ENCODE measurements around the gene EMX2. TPM values are rescaled to one million over a fixed set of nuclear protein-coding genes. Genes with fewer than 3 reads are reported as not detected.

EMX2 gene
- polyA plus RNA-seq, 3 donors = 0.03 to 1.1 (median 0.79) TPM

GRCh38 chr10:117552156-117552631 is 9.6 kb downstream of the EMX2 start:
- H3K27ac ChIP-seq (ENCODE audit: low read depth, low read length) = no peak overlapping the region
- 3 to 4% (median 4%) methylated on average over 39 of the region's 39 CpGs for WGBS, 3 donors

DNA sequence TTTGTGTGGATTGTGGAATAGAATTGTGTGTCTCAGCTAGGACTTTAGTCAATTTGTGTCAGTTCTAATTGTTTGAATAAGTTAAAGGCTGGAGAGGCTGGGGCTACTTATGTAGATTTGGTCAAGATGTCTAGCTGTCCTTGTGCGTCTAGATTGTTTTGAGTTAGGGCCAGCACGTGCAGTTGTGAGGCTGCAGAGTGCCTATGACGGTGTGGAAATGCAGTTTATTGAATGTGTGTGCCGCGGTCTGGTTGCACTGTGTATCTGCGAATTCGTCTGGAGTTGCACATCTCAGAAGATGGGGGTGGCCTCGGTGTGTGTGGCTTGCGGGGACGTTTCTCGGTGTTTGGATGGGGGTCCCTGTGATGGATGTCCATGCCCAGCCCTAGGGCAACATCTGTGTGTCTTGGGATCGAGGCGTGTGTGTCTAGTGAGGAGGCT is 10.2 kb downstream of the EMX2 start:
- H3K27ac ChIP-seq (ENCODE audit: low read depth, low read length) = no peak overlapping the region
- 9 to 19% (median 14%) methylated on average over 13 of the region's 13 CpGs for WGBS, 3 donors

- H3K27ac ChIP-seq (ENCODE audit: low read depth, low read length) = no peak overlapping the region
- WGBS, 3 donors = 1 to 5% (median 2%) methylated on average over 63 to 65 of the region's 65 CpGs
Measured at GRCh38 chr10:117553142-117553814, 10.7 kb downstream of the EMX2 start.

- no peak overlapping the region for H3K27ac ChIP-seq (ENCODE audit: low read depth, low read length)
- WGBS, 3 donors = 5 to 23% (median 13%) methylated on average over 19 of the region's 19 CpGs
Measured at GRCh38 chr10:117553815-117554172, 11.2 kb downstream of the EMX2 start.

DNA sequence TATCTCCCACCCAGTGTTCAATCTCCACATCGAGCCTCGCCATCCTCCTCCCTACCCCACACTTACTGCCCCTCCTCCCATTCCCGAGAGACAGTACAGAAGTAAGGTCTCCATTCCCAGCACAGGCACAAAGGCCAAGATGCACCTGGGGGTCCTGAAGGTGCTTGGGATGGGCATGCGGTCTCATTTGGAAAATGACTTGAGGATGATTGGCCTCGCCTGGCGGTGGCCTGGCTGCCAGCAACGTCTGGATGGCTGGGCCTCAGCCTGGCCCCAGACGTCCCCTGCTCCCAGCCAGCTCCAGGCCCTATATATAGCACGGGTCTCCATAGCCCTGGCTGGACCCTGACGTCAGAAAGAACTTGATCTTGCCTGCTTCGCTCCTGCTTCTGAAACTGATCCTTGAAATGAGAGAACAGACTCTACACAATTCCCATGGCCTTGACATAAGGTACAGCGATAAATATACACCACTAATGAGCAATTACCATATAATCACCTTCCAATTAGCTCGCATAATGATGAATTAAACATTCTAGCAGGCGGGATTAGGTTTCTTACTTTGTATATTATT is 11.8 kb downstream of the EMX2 start:
- 30 to 49% (median 37%) methylated on average over 14 of the region's 14 CpGs for WGBS, 3 donors
- no peak overlapping the region for H3K27ac ChIP-seq (ENCODE audit: low read depth, low read length)

DNA sequence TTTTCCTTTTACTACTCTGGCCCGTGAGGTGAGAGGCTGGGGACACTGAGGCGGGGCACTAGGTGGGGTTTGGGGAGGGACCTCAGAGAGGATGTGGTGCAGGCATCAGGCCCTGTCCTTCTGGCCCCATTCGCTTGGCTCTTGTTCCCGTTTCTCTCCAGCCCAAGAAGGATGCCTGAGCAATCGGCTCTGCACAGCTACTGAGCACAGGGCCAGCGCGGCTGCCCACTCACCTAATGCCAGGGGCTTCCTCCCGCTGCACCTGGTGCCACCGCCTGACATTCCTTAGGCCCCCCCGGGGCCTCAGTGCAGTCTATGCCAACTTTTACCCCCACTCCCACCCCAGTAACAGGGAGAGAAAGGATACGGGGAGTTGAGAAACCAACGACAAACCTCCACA is 12.5 kb downstream of the EMX2 start:
- H3K27ac ChIP-seq (ENCODE audit: low read depth, low read length) = no peak overlapping the region
- WGBS, 3 donors = 55 to 61% (median 59%) methylated on average over 12 of the region's 12 CpGs

DNA sequence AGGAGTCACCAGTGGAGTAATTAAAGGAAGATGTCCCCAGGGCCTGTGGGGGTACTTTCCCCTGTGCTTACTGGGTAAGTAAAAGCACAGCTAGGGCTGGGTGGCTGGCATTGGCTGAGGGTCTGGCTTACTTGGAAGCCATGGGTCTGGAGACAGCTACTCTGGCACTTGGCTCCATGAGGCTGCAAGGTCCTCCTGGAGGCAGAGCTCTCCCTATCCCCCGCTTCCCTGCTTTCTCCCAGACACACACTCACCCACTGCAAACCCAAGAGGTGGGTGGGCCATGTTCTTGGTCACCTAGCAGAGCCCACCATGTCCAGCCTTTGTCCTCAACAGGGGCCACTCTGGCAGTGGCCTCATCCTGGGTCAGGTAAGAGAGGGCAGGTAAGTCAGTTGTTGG is 13.3 kb downstream of the EMX2 start:
- 85 to 100% (median 93%) methylated on average over 1 of the region's 1 CpG for WGBS, 3 donors
- H3K27ac ChIP-seq (ENCODE audit: low read depth, low read length) = no peak overlapping the region

DNA sequence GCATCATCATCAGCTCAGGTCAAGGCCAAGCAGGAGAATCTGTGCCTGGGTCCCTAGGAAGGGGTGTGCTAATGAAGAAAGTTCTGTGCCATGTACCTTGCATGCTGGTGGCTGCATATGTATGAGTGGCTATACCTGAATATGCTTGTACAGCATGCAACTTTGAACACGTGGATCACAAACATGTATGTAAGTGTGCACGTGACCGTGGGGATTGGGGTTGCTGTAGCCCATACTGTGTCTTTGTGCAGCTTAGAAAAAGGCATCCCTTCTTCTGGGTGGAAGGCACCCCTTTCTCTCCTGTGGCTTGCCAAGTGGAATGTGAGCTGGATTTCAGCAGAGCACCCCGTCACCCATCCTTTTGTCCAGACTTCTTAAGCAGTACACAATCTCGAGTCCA is 13.8 kb downstream of the EMX2 start:
- no peak overlapping the region for H3K27ac ChIP-seq (ENCODE audit: low read depth, low read length)
- WGBS, 3 donors = 75 to 93% (median 83%) methylated on average over 5 of the region's 5 CpGs

- 71 to 80% (median 78%) methylated on average over 4 of the region's 4 CpGs for WGBS, 3 donors
- H3K27ac ChIP-seq (ENCODE audit: low read depth, low read length) = no peak overlapping the region
Measured at GRCh38 chr10:117559712-117560111, 17.2 kb downstream of the EMX2 start.

- 68 to 83% (median 72%) methylated on average over 2 of the region's 2 CpGs for WGBS, 3 donors
- no peak overlapping the region for H3K27ac ChIP-seq (ENCODE audit: low read depth, low read length)
Measured at GRCh38 chr10:117560942-117561341, 18.4 kb downstream of the EMX2 start.

DNA sequence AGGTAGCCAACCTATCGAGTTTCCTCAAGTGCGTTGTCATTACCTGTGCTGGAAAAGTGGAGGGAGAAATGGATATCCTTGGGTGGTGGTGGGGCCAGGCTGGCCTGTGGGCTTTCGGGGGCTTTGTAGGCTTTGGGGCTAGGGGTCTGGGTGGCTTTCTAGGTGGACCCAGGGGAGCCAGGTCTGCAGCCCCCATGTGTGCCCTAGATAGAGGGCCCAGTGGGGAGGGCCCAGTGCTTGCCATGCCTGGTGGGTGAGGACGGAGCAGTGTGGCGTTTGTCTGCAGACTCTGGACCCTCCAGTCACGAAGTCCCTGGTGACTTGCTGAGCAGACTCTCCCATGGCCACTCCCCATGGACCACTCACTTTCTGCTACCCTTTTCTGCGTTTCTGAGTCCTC is 19.7 kb downstream of the EMX2 start:
- no peak overlapping the region for H3K27ac ChIP-seq (ENCODE audit: low read depth, low read length)
- 79 to 91% (median 84%) methylated on average over 7 of the region's 7 CpGs for WGBS, 3 donors

DNA sequence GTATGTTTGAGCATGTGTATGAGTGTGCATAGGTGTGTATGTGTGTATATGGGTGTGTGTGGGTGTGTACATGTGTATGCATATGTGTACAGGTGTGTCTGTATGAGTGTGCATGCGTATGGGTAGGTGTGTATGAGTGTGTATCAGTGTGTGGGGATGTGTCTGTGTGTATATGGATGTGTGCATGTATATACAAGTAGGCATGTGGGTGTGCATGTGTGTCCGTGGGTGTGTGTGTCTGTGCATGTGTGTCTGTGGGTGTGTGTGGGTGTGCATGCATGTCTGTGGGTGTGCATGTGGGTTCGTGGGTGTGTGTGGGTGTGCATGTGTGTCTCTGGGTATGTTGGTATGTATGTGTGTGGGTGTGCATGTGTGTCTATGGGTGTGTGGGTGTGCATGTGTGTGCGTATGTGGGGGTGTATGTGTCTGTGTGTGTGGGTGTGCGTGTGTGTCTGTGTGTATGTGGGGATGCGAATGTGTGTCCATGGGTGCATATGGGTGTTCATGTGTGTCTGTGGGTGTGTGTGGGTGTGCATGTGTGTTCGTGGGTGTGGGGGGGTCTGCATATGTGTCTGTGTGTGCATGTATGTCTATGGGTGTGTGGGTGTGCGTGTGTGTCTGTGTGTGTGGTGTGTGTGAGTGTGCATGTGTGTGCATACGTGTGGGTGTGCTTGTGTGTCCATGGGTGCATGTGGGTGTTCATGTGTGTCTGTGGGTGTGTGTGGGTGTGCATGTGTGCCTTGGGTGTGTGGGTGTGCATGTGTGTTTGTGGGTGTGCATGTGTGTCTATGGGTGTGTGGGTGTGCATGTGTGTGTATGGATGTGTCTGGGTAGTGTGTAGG is 20.6 kb downstream of the EMX2 start:
- no peak overlapping the region for H3K27ac ChIP-seq (ENCODE audit: low read depth, low read length)
- 70 to 81% (median 75%) methylated on average over 9 of the region's 9 CpGs for WGBS, 3 donors

- H3K27ac ChIP-seq (ENCODE audit: low read depth, low read length) = no peak overlapping the region
- 79 to 83% (median 79%) methylated on average over 10 of the region's 10 CpGs for WGBS, 3 donors
Measured at GRCh38 chr10:117563780-117564179, 21.2 kb downstream of the EMX2 start.

DNA sequence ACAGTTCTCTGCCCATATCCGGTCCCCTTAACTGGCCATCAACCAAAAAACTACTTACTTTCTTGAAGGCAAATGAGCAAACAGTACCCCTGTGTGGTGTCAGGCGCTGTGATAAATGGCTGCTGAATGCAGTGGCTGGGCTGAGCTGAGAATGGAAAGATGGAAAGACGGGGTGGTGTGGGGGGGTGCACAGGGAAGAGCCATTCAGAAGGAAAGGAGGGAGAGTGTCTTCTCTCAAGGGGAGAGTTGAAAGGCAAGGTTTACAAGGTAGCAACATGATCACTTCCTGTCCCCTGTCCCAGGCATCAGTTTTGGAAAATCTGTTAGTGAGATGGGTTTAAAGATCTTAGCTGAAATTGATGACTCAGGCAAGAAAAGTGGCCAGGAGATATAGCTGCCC is 22.5 kb downstream of the EMX2 start:
- H3K27ac ChIP-seq (ENCODE audit: low read depth, low read length) = no peak overlapping the region
- 30 to 63% (median 51%) methylated on average over 3 of the region's 3 CpGs for WGBS, 3 donors

GRCh38 chr10:117568334-117568733 is 25.8 kb downstream of the EMX2 start:
- no peak overlapping the region for H3K27ac ChIP-seq (ENCODE audit: low read depth, low read length)
- 63 to 80% (median 68%) methylated on average over 7 of the region's 7 CpGs for WGBS, 3 donors

GRCh38 chr10:117569610-117570390 is 27.3 kb downstream of the EMX2 start:
- no peak overlapping the region for H3K27ac ChIP-seq (ENCODE audit: low read depth, low read length)
- 46 to 60% (median 52%) methylated on average over 9 of the region's 9 CpGs for WGBS, 3 donors

- no peak overlapping the region for H3K27ac ChIP-seq (ENCODE audit: low read depth, low read length)
Measured at GRCh38 chr10:117570880-117571279, 28.3 kb downstream of the EMX2 start.

DNA sequence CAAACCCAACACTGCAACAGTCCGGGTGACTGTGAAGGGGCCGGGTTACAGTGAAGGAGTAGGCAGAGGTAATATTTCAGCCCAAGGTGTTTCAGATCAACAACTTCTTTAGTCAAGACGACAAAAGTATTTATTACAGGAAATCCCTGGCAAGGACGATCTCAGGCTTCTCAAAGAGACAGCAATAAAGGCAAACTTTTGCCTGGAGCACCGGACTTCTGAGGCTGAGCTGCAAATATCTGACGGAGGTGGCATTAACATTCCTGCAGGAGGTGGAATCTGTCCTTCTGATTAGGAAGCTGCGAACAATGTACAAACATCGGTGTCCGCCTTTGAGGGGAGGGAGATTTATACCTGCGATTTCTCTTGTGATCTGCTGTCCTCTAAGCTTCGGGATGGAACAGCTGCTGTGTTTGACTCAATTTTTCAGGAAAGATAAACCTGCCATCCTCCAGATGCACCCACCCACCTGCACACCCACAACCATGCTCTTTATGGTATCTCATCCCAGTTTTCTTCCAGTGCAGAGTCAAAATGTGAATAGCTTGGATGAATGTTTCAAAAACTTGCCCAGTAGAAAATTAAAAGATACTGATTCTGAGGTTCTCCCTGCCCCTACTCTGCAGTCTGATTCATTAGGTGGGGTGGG is 32.1 kb downstream of the EMX2 start:
- H3K27ac ChIP-seq (ENCODE audit: low read depth, low read length) = no peak overlapping the region
- WGBS, 3 donors = 21 to 51% (median 47%) methylated on average over 11 of the region's 11 CpGs

More at GRCh38 chr10:117570880-117571279, 28.3 kb downstream of the EMX2 start:
- 53 to 64% (median 62%) methylated on average over 4 to 5 of the region's 5 CpGs for WGBS, 3 donors

Measured in adipose tissue (tissue), 3 donors.